WERI-Rb-1 (cell line): ENCODE results near the gene ASCC2.

Experiments
- DNase-seq: peaks from one replicate; pipeline ENCODE4 v3.0.0-alpha.2; 2020
- H3K27ac ChIP-seq: fragments of 250-450 bp; sonication (Bioruptor Pico); 2 replicates; pipeline ENCODE4 v1.5.1; 2020; ENCODE audit warnings: mild to moderate bottlenecking, moderate library complexity
- H3K27me3 ChIP-seq: fragments of 250-450 bp; sonication (Bioruptor Pico); 2 replicates; pipeline ENCODE4 v1.5.1; 2021; ENCODE audit warnings: mild to moderate bottlenecking, low read depth, moderate library complexity; ENCODE audit not compliant: insufficient read depth, severe bottlenecking
- H3K36me3 ChIP-seq: fragments of 250-450 bp; sonication (Bioruptor Pico); 2 replicates; pipeline ENCODE4 v1.5.1; 2020; ENCODE audit warnings: mild to moderate bottlenecking, moderate library complexity
- H3K4me3 ChIP-seq: 2 replicates; pipeline ENCODE4 v1.5.1; 2011; ENCODE audit warnings: low read depth, mild to moderate bottlenecking, control low read depth, low read length
- H3K9me3 ChIP-seq: fragments of 250-450 bp; sonication (Bioruptor Pico); 2 replicates; pipeline ENCODE4 v1.5.1; 2021; ENCODE audit warnings: mild to moderate bottlenecking, moderate library complexity; ENCODE audit not compliant: severe bottlenecking
- TF ChIP-seq, protein P1 (sequence below): IDR thresholded peaks from 2 replicates; pipeline ENCODE4 v1.5.1; 2011; ENCODE audit warnings: low read depth, mild to moderate bottlenecking, control low read depth, inconsistent platforms, low read length

ASCC2 gene

DNA sequence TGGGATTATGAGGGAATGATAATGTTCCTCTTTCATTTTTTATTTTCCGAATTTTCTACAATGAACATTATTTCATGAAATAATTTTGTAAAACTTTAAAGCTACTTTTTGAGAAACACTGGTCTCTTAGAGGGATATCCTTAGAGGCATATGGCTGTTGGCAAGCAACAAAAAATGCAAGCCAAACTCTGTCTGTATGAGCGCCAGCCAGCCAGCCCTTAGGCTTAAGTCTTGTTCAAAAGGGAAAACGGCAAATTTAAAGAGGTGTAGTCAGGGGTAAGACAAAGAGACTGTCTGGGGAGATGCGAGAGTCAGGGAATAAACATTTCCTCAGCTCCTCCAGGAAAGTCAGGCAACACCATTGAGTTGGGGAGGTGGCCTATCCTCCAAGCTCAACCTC is 22.5 kb downstream of the ASCC2 start:
- DNase-seq: no peak
- no peak overlapping the region for H3K27ac ChIP-seq
- TF ChIP-seq, protein P1, sequence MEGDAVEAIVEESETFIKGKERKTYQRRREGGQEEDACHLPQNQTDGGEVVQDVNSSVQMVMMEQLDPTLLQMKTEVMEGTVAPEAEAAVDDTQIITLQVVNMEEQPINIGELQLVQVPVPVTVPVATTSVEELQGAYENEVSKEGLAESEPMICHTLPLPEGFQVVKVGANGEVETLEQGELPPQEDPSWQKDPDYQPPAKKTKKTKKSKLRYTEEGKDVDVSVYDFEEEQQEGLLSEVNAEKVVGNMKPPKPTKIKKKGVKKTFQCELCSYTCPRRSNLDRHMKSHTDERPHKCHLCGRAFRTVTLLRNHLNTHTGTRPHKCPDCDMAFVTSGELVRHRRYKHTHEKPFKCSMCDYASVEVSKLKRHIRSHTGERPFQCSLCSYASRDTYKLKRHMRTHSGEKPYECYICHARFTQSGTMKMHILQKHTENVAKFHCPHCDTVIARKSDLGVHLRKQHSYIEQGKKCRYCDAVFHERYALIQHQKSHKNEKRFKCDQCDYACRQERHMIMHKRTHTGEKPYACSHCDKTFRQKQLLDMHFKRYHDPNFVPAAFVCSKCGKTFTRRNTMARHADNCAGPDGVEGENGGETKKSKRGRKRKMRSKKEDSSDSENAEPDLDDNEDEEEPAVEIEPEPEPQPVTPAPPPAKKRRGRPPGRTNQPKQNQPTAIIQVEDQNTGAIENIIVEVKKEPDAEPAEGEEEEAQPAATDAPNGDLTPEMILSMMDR: no peak
- H3K4me3 ChIP-seq: no peak overlapping the region
- peaks cover 56% of the 10 kb centered on the region for H3K36me3 ChIP-seq
- no peaks in the 10 kb centered on the region for H3K9me3 ChIP-seq
- H3K27me3 ChIP-seq: no peaks in the 10 kb centered on the region

DNA sequence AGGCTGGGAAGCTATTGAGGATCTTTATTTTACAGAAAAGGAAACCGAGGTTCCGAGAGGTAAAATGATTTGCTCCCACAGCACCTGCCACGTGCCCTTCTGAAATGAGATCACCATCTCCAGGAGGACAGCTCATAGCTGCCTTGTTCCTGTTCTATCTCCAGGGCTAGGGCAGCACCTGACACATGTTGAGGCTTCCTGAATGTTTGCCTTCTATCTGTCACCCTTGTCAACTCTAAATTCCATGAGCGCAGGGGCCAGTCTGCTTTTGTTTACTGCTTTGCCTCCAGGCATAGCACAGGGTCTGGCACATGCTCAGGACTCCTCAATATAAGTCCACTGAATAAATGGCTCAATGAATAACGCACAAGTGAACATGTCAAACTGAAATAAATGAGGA is 24.1 kb downstream of the ASCC2 start:
- Histone ChIP-seq H3K4me3 (no peak overlapping the region), H3K9me3 (no peaks in the 10 kb centered on the region), H3K27me3 (no peaks in the 10 kb centered on the region), H3K36me3 (peaks cover 52% of the 10 kb centered on the region), H3K27ac (no peak overlapping the region)
- TF ChIP-seq, protein P1: no peak
- no peak for DNase-seq

DNA sequence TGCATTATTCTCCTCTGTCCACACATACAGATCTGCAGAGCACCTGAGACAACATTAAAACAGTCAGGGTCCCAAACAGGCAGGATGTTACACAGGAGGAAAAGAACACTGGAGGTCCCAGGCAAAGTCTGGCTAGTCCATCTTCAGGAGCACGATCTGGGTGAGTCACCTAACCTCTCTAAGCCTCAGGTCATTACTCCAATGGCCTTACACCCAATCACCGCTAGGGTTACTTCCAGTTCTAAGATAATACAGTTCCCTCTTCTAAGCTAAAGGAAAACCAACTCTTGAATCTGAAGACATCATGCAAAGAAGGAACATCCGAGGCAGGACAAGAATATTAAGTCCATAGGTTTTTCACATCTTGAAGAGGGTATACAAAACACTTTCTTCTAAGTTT is 24.5 kb downstream of the ASCC2 start:
- DNase-seq: no peak
- TF ChIP-seq, protein P1: no peak
- Histone ChIP-seq H3K9me3 (no peaks in the 10 kb centered on the region), H3K27ac (no peak overlapping the region), H3K27me3 (no peaks in the 10 kb centered on the region), H3K4me3 (no peak overlapping the region), H3K36me3 (peaks cover 52% of the 10 kb centered on the region)

DNA sequence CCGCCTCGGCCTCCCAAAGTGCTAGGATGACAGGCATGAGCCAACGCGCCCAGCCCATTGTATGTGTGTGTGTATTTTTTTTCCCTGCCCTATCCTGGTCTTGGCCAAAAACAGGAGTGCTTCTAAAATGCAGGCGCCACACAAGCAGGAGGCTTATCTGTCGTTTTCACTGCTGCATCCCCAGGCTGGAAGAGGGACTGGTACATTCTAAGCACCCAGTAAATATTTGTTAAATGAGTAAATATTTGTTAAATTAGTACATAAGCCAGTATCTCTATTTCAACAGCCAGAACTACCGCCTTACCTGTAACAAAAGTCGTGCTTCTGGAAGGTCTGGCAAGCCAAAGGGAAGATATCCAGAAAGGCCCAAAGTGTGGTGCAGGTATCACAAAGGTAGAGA is 24.9 kb downstream of the ASCC2 start:
- H3K4me3 ChIP-seq: no peak overlapping the region
- no peak for DNase-seq
- TF ChIP-seq, protein P1: no peak
- H3K27ac ChIP-seq: no peak overlapping the region
- peaks cover 55% of the 10 kb centered on the region for H3K36me3 ChIP-seq
- no peaks in the 10 kb centered on the region for H3K27me3 ChIP-seq
- H3K9me3 ChIP-seq: no peaks in the 10 kb centered on the region

DNA sequence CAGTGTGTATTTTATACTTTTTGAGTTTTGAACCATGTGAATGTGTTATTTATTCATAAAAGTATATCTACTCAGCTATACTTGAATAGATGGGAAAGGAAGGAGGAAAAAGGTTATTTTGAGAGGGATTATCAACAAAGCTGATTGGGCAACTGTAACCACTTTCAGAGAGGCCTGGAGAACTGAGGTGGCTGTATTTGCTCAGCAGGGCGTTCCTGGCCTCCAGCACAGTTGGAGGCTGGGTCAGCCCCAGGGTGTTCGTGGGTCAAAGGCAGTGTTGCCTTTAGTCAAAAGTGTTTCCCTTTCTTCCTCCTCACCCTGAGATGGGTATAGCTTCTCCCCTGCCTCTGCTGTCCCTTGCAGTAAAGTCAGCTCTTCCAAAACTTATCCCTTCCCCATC is 26.7 kb downstream of the ASCC2 start:
- Histone ChIP-seq H3K27me3 (no peaks in the 10 kb centered on the region), H3K4me3 (no peak overlapping the region), H3K9me3 (no peaks in the 10 kb centered on the region), H3K27ac (no peak overlapping the region), H3K36me3 (peaks cover 60% of the 10 kb centered on the region)
- TF ChIP-seq, protein P1: no peak
- DNase-seq: no peak

DNA sequence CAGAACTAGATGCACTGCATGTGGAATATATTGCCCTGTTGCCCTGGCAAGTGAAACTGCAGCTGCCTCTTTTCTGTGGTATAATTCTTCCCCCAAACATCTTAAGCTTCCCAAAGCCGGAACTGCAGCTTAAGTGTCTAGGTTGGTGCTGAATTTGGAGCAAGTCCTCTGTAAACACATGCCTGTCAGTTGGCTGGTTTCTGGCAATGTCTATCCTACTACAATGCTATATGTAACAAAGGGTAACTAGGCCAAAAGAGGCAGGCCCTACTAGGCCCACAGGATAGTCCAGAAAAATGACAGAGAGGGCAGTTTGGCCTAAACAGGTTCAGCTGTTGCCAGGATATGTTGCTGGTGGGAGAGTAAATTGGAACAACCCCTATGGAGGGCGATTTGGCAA is 27.9 kb downstream of the ASCC2 start:
- H3K36me3 ChIP-seq: peaks cover 71% of the 10 kb centered on the region
- DNase-seq: no peak
- TF ChIP-seq, protein P1: no peak
- H3K4me3 ChIP-seq: no peak overlapping the region
- no peak overlapping the region for H3K27ac ChIP-seq
- no peaks in the 10 kb centered on the region for H3K27me3 ChIP-seq
- no peaks in the 10 kb centered on the region for H3K9me3 ChIP-seq
